SW480 (cell line): Measurements from ENCODE around the gene HHLA2.

Experiments
- DNase-seq: peaks from one replicate; pipeline ENCODE4 v3.0.0-alpha.2; 2016; ENCODE audit warnings: low spot score

Gene HHLA2

DNA sequence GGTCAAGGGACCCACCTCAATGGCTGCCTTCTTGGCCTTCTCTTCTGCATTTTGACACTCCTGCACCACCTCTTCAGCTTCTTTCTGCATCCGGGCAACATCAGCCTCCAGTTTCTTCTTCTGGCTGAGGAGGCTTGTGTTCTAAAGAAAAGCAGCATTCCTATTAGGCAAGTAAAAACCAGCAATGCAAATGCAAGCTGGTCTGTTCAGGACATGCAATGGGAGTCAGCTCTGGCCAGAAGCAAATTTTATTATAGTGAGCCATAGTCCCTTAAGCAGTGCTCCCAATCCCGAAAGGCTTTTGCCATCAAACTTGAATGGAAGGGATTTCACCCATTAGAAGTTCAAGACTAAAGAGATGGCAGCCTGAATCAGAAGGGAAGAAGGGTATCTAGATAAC is 97.7 kb downstream of the HHLA2 start:
- no peak for DNase-seq

DNA sequence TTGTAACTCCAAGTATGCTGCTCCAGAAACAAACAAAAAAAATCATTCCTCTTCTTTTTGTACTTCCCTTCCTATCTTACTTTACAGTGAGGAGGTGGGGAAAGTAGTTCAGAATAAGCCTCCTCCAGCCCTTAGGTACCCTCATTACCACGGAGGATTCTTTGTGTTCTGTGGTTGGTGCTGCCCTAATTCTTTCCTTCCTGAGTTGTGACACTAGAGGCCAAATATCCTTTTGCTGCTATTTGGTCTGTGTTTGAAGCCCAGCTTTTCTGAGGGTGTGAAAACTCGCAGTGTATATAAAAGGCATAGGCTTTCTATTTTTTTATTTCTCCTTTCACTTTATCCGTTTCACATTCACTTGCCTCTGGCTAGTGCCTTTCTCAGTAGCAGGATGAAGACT is 98.2 kb downstream of the HHLA2 start:
- DNase-seq = no peak

DNA sequence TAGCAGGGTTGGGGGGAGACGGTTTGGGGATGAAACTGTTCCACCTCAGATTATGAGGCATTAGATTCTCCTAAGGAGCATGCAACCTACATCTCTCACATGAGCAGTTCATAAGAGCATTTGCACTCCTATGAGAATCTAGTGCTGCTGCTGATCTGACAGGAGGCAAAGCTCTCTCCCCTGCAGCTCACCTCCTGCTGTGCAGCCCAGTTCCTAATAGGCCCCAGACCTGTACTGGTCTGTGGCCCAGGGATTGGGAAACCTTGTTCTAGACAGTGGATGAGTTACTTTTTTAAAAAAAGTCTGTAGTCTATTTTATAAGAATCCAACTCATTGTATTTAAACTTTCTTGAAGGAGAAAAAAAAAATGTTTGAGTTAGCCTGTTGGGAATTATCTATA is 100.0 kb downstream of the HHLA2 start:
- no peak for DNase-seq

DNA sequence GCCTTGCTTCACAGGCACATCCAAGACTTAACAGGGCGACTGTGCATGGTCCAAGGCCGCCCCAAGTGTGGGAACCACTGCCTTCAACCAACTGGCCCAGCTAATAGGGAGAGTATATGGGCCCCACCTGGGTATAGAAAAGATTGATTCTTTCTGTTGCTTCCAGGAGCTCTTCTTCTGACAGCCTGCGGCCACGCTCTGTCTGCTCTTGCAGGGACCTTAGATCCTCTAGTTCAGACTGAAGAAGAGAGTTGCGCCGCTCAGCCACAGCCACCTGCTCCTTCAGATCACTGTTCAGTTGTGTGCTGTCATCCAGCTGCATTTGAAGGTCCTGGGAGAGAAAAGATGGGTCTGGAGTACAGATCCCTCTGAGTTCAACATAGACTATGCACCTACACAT is 102.2 kb downstream of the HHLA2 start:
- no peak for DNase-seq

DNA sequence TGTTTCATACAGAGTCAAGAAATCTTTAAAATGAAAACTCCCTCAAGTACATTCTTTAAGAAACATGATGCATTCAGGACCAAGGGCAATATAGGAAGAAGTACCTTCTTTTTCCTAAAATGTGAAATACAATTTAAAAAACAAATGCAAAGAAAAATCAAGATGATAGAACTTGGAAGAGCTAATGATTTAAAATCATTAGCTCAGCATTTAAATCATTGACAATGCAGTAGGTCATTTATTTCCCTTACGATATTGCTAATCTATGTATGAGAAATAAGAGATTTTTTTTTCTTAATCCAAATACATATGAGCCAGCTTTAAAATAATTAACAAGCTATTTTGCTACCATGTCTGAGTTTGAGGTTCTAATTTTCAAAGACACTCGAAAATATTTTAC is 105.5 kb downstream of the HHLA2 start:
- no peak for DNase-seq

DNA sequence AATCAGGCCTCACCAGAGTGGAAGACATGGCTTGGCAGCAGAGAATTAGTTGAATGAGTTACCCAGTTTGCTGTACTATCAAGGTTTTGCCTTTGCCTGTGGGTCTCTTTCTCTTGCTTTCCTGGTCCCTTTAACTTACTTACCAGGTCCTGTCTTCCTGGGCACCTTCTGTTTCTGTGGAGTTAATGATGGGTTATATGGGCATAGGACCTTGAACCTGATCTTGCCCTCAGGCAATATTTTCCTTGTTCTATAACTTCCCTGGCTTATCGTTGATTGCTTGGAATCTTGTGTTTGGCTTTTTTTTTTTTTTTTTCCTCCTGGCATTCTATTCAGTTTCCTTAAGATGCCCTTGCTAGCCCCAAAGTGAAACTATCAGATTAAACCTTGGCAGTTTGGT is 106.8 kb downstream of the HHLA2 start:
- DNase-seq = no peak

DNA sequence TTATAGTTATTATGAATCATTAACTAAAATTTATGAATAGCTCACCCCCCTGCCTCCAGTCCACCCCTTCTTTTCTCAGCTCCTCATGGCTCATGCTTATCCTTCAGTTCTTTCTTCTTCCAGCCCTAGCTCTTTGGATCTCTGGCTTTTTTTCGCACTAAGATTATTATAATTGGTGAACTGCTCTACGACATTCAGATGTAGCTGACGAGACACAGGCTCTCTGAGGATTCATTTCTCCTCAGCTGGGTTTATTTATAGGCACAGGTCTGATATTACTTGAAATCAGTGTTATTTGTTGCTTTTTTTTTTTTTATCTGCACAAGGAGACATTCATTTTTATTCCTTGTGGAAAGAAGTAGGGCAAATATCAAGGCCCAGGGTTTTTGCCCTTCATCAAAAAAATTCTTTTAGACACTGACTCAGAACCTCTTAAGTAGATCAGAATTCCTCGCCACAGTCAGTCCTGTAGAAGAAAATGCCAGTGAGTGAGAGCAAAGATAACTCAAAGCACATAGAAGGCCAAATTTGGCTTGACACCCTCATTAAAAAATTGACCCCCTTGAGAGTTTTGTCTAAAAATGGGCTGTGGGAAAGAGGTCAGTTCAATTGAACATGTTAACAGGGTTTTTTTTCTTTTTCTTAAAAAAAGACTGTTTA is 107.5 kb downstream of the HHLA2 start:
- DNase-seq = no peak

DNA sequence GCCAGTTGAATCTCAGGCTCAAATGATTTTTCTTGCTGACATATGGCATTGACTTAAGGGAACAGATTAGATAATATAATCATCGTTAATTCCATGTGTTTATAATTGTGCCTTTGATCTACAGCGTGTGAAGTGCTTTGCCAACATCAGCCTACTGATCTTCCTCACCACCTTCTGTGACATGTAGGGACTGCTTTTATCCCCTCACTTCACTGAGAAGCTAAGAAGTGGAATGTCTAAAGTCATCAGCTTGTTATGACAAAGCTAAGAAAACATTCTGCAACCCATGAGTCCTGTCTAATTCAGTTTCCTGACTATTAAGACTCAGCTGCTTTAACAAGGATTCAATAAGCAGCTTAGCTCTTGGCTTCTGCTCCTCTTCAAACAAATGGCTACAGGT is 108.0 kb downstream of the HHLA2 start:
- no peak for DNase-seq

DNA sequence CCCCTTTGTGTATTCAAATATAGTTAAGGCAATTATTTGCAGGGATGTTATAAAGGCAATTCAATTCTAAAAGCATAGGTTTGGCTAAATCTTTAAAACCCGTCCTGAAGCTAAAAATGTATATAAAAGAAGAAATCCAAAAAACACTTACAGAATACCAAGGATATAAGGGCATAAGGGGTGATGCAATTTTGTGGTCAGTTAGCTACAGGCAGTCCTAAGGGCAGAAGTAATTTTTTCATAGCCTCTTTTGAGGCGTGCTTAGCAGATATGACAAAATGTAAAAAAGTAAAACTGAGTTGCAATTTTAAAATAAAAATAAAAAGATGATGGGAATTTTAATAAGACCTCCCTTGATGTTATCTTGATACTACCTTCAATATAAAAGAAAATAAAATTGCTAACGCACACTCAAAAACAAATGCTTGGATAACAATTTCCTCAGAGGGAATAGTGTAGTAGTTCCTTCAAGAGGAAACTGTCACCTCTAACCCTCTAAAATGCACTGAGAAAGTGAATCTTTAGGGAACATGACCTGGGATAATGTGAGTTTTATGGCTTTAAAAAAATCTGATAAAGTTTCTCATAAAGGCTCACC is 109.8 kb downstream of the HHLA2 start:
- no peak for DNase-seq

DNA sequence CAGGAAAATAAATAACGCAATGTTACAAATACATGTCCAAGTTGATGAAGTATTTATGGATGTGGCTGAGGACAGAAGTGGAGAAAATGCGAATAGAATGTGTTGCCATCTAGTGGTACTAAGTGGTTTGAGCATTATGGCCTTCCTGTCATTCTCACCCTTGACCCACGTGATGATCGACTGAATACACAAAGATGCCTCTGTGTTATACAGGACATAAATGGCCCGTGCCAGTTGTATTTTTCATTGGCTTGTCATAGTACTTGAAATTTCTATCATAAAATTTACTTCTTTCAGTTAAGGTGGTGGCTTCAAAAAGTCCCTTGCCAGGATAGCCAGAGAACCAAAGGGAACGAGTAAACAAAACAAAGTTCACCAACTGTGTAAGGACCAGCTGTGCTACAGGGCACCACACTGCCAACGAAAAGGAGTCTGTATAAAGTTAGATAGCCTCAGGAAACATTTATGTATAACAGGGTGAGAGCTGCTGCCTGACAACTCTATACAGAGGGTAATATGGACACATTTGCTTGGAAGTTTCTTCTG is 110.4 kb downstream of the HHLA2 start:
- peak; percentile 73 for DNase-seq

DNA sequence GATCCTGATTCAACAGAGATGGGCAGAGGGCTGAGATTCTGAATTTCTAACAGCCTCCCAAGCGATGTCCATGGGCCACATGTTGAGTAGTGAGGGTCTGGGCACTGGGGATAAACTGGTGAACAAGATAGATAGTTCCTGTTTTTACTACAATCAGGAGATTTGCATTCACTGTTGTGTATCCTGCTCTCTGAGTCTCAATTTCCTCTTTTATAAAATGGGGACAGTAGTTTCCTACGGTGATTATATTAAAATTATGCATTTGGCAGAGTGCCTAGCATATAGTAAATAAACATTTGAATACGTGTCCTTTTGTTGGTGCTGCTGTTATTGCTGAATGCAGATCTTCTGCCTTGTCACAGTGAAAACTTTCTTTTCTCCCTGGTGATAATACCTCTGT is 111.5 kb downstream of the HHLA2 start:
- DNase-seq = no peak

DNA sequence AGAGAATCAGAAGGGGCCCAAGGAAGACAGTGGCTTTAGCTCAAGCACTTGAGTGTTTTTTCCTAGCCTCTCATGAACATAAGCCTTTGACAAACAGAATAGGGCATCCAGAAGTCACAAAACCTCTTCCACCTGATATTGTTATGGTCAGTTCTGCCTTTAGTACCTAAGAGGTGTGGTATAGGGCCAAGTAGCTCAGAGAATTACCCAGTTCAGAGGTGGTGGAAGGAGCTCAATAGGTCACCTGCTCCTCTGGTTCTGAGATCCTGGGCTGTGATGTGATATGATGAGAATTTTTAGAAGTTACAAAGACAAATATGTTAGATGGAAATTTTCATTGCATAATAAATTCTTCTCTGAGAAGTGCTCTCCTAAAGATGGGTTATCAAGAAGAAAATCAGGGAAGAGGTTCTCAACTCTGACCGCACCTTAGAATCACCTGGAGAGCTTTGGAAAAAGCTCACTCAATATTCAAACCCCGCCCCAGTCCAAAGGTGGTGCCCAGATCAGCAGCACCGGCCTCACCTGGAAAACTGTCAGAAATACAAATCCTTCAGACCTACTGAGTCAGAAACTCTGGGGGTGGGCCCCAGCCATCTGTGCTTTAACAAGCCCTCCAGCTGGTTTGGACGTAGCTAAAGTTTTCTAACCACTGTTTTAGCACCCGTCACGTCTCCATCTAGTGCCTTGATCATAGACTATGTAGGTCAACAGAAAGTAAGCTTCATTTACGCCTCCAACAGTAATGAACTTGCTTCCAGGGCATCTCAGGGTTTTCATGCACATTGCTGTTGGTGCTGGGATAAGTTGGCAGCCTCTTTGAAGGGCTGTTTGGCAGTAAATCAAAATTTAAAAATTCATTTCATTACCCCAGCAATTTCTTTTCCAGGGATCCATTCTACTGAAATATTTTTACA is 112.8 kb downstream of the HHLA2 start:
- DNase-seq = no peak

DNA sequence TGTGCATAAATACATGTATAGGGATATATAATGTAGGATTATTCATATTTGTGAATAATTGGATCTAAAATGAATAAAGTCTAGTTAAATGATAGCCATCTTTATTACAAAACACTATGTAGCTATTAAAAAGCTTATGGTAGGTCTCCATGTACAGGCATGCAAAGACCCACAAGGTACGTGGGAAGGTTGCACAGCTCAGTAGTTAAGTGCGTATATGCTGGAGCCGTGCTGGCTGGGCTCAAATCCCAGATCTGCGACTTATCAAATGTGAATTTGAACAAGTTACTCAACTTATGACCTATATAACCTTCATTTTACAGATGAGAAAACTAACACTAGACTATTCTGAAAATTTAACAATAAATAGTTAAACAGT is 113.4 kb downstream of the HHLA2 start:
- no peak for DNase-seq

DNA sequence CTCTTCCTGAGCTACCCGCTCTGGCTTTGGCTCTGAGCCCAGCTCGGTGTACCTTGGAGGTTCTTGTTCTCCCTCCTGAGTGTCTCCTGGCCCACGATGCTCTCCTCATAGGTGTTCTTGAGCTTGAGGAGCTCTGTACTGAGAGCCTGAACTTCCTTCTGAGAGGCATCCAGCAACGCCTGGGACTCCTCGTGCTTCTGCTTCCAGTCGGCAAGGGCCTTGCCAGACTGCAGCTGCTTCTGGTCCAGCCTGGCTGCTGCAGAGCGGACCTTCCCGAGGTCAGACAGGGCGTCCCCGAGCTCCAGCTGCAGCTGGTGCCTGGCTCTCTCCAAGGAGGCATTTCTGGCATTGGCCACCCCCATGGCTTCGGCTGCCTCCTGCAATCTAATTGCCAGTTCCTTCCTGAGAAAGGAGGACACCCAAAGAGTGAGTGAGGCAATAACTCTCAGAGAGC is 114.2 kb downstream of the HHLA2 start:
- no peak for DNase-seq

DNA sequence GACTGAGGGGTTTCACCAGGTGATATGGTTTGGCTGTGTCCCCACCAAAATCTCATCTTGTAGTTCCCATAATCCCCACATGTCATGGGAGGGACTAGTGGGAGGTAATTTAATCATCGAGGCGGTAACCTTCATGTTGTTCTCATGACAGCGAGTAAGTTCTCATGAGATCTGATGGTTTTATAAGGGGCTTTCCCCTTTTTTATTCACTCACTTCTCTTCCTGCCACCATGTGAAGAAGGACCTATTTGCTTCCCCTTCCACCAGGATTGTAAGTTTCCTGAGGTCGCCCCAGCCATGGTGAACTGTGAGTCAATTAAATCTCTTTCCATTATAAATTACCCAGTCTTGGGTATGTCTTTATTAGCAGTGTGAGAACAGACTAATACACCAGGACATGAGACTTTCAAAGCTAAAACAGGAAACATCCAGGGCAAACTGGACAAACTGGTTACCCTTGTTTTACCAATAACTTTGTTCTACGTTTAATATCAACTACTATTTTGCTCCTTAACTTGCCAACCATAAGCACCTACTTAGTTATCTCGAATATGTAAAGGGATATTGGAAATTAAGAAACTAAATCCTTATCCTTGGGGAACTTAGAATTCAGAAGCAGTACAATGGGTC is 115.9 kb downstream of the HHLA2 start:
- no peak for DNase-seq

DNA sequence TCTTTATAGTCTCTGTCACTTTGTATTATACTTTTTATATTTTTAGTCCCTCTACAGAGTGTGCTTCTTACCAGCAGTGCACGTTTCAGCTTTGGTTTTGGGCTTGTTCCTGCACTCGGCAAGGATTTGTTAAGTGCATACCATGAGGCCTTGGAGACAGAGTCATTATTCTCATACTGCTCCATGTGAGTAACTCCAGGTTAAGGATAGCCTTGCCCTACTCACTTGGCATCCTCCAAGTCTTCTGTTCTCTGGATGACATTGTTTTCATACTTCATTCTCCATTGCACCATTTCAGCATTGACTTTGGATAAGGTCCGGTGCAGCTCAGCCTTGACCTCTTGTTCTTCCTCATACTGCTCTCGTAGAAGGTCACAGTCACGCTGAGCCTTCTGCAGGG is 117.7 kb downstream of the HHLA2 start:
- no peak for DNase-seq

DNA sequence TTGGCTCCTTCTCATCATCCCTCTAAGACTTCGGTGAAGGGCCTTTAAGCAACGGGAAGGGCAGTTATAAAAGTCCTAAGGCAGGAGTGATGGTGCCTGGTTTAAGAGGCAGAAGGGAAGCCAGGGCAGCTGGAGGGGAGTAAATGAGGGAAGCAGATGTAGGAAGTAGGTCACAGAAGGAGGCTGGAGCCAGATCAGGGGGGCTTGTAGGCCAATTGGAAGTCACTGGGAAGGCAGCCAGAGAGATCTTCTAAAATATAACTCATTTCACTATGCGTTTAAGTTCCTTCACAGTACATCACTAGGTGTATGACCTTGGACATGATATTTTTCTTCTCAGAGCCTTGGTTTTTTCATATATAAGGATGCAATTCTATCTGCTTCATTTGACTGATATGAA is 119.3 kb downstream of the HHLA2 start:
- no peak for DNase-seq

DNA sequence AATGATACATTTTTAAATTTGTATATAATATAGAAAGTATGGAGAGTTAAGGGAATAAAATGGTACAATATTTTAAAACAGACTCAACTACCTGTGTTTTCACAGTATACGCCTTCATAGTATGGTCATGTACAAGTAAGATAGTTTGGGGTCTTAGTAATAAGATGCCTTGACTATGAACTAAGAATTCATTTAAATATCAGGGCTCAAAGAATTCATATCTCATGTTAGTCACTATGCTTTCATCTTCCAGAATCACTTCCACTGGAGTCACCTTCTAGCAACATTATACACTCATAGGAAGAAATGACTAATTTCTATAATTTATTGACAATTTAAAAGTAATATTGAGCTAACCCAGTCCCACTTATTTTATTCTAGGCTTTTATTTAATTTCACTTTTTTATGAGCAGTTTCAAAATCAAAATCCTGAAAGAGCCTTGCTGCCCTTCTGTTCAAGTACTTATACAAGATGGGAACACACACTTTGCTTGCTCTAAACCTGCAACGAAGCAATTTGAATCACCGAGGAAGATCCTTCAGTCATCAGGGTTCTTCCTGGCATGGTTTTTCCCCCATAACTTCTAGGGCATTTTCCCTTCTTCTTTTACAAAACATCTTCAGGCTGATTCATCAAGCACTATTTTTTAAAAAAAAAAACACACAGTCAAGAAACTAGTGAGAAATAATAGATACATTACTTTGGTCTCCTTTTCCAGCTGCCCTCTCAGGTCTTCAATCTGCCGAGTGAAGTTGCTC is 119.9 kb downstream of the HHLA2 start:
- DNase-seq = no peak

DNA sequence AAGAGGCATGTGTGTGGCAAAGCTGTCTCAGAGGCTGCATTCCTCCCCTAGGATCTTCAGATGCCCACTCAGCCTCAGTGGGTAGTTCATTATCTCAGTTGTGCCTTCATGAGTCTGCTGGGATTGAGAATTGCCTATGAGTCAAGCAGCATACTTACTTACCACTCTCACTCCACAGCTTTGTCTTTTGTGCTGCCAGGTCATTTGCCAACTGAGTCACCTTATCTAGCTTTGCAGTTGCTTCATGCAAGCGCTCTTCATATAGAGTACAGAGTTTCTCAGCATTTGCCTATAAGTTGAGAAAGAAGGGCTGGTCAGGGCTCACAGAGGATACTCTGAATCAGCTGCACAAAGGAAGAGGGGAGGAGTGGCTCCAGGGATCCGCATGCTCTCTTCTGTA is 124.6 kb downstream of the HHLA2 start:
- no peak for DNase-seq
